SK-N-SH treated with all-trans-retinoic acid at 6 μM for 48 hours (cell line): Measurements from ENCODE around the gene PLCD3.

Source experiments
- ATAC-seq: fragments of 200-7000 bp; cut with Tn5 transposase; 3 replicates; pipeline ENCODE4 v1.9.1; 2020; ENCODE audit warnings: mild to moderate bottlenecking, moderate library complexity
- ARNTL ChIP-seq: fragments of 450-650 bp; formaldehyde crosslinking; IDR thresholded peaks from 2 replicates; pipeline ENCODE4 v1.5.0; 2020; ENCODE audit warnings: low read depth, mild to moderate bottlenecking, moderate library complexity, borderline replicate concordance
- BACH2 ChIP-seq: fragments of 250-450 bp; sonication (Bioruptor Pico); IDR thresholded peaks from 2 replicates; pipeline ENCODE4 v1.9.0; 2021; ENCODE audit warnings: mild to moderate bottlenecking, borderline replicate concordance
- CSDC2 ChIP-seq: fragments of 250-450 bp; sonication (Bioruptor Pico); IDR thresholded peaks from 2 replicates; pipeline ENCODE4 v1.5.0; 2020; ENCODE audit warnings: mild to moderate bottlenecking, moderate library complexity
- CSRNP3 ChIP-seq: fragments of 250-450 bp; sonication (Bioruptor Pico); IDR thresholded peaks from 2 replicates; pipeline ENCODE4 v1.5.1; 2021; ENCODE audit warnings: mild to moderate bottlenecking, moderate library complexity
- ESRRG ChIP-seq: fragments of 250-450 bp; sonication (Bioruptor Pico); IDR thresholded peaks from 2 replicates; pipeline ENCODE4 v1.6.1; 2021; ENCODE audit warnings: mild to moderate bottlenecking
- GLIS3 ChIP-seq: fragments of 250-450 bp; sonication (Bioruptor Pico); IDR thresholded peaks from 2 replicates; pipeline ENCODE4 v1.5.0; 2020; ENCODE audit warnings: mild to moderate bottlenecking, moderate library complexity
- ISL1 ChIP-seq: fragments of 250-450 bp; sonication (Bioruptor Pico); IDR thresholded peaks from 2 replicates; pipeline ENCODE4 v2.1.2; 2022; ENCODE audit warnings: mild to moderate bottlenecking, moderate library complexity
- OSR1 ChIP-seq: fragments of 250-450 bp; sonication (Bioruptor Pico); IDR thresholded peaks from 2 replicates; pipeline ENCODE4 v1.8.0; 2022; ENCODE audit warnings: moderate library complexity, mild to moderate bottlenecking, inconsistent platforms
- POU6F1 ChIP-seq: fragments of 250-450 bp; sonication (Bioruptor Pico); IDR thresholded peaks from 2 replicates; pipeline ENCODE4 v1.8.0; 2021; ENCODE audit warnings: low read depth, mild to moderate bottlenecking, moderate library complexity, borderline replicate concordance
- PPARA ChIP-seq: fragments of 250-450 bp; sonication (Bioruptor Pico); IDR thresholded peaks from 2 replicates; pipeline ENCODE4 v1.5.0; 2020; ENCODE audit warnings: mild to moderate bottlenecking, borderline replicate concordance
- RARB ChIP-seq: fragments of 250-450 bp; sonication (Bioruptor Pico); IDR thresholded peaks from 2 replicates; pipeline ENCODE4 v1.8.0; 2021; ENCODE audit warnings: mild to moderate bottlenecking, moderate library complexity
- SNAI2 ChIP-seq: fragments of 250-450 bp; sonication (Bioruptor Pico); IDR thresholded peaks from 2 replicates; pipeline ENCODE4 v1.5.0; 2020; ENCODE audit warnings: mild to moderate bottlenecking, moderate library complexity
- TCF4 ChIP-seq: fragments of 250-450 bp; sonication (Bioruptor Pico); IDR thresholded peaks from 2 replicates; pipeline ENCODE4 v1.8.0; 2021; ENCODE audit warnings: mild to moderate bottlenecking, moderate library complexity, borderline replicate concordance
- TOX ChIP-seq: fragments of 250-450 bp; sonication (Bioruptor Pico); IDR thresholded peaks from 2 replicates; pipeline ENCODE4 v1.8.0; 2021; ENCODE audit warnings: mild to moderate bottlenecking, moderate library complexity, borderline replicate concordance
- TSHZ2 ChIP-seq: fragments of 250-450 bp; sonication (Bioruptor Pico); IDR thresholded peaks from 2 replicates; pipeline ENCODE4 v1.5.0; 2020; ENCODE audit warnings: mild to moderate bottlenecking, moderate library complexity
- ZC3H10 ChIP-seq: fragments of 250-450 bp; sonication (Bioruptor Pico); IDR thresholded peaks from 2 replicates; pipeline ENCODE4 v1.5.1; 2021; ENCODE audit warnings: mild to moderate bottlenecking, moderate library complexity
- ZFP3 ChIP-seq: fragments of 250-450 bp; sonication (Bioruptor Pico); IDR thresholded peaks from 2 replicates; pipeline ENCODE4 v1.5.0; 2020; ENCODE audit warnings: mild to moderate bottlenecking, moderate library complexity
- ZFP30 ChIP-seq: fragments of 450-650 bp; formaldehyde crosslinking; IDR thresholded peaks from 2 replicates; pipeline ENCODE4 v1.5.0; 2022; ENCODE audit warnings: mild to moderate bottlenecking, moderate library complexity
- ZNF565 ChIP-seq: fragments of 450-650 bp; formaldehyde crosslinking; conservative IDR thresholded peaks from 2 replicates; pipeline ENCODE4 v1.5.0; 2020; ENCODE audit warnings: low read depth, mild to moderate bottlenecking, moderate library complexity
- ZNF70 ChIP-seq: fragments of 450-650 bp; formaldehyde crosslinking; IDR thresholded peaks from 2 replicates; pipeline ENCODE4 v1.5.0; 2020; ENCODE audit warnings: mild to moderate bottlenecking, moderate library complexity
- ZNF8 ChIP-seq: fragments of 450-650 bp; formaldehyde crosslinking; IDR thresholded peaks from 2 replicates; pipeline ENCODE4 v1.5.0; 2020; ENCODE audit warnings: mild to moderate bottlenecking, moderate library complexity
- TF ChIP-seq, protein P1 (sequence below): fragments of 250-450 bp; sonication (Bioruptor Pico); IDR thresholded peaks from 2 replicates; pipeline ENCODE4 v1.8.0; 2020; ENCODE audit warnings: mild to moderate bottlenecking, moderate library complexity, borderline replicate concordance
- TF ChIP-seq, protein P2 (sequence below): fragments of 250-450 bp; sonication (Bioruptor Pico); IDR thresholded peaks from 2 replicates; pipeline ENCODE4 v1.5.1; 2020; ENCODE audit warnings: low read depth, mild to moderate bottlenecking, moderate library complexity

PLCD3 gene

GRCh38 chr17:45148183-45149036, 16.1 kb upstream of the PLCD3 start, which contains the start of gene HEXIM1:
Gene HEXIM1 (plus strand): TSS chr17:45148475. CDS start chr17:45149191, 716 bp downstream.
- peak; percentile 82 for ATAC-seq
- TF ChIP-seq RARB (CRISPR knock-in tag) (peak; percentile 98), ZNF565 (CRISPR knock-in tag) (peak; percentile 94; the same call in 1 of the 2 replicates), ISL1 (CRISPR knock-in tag) (no peak), ZNF8 (CRISPR knock-in tag) (peak; percentile 84), POU6F1 (CRISPR knock-in tag) (0 out of 2 replicates have a peak, but pooled peaks have one; percentile 51), ZC3H10 (CRISPR knock-in tag) (peak; percentile 88), ZFP30 (CRISPR knock-in tag) (peak; percentile 84), PPARA (CRISPR knock-in tag) (peak; percentile 87), TSHZ2 (CRISPR knock-in tag) (peak; percentile 95), ZFP3 (CRISPR knock-in tag) (peak; percentile 41; the same call in 1 of the 2 replicates), TOX (peak; percentile 98), SNAI2 (CRISPR knock-in tag) (peak; percentile 93), ZNF70 (peak; percentile 78), BACH2 (CRISPR knock-in tag) (no peak), TCF4 (CRISPR knock-in tag) (no peak; the same call in 1 of the 2 replicates), GLIS3 (CRISPR knock-in tag) (peak; percentile 99), OSR1 (CRISPR knock-in tag) (no peak), ESRRG (peak; percentile 98), ARNTL (CRISPR knock-in tag) (peak; percentile 91), CSRNP3 (peak; percentile 98), CSDC2 (CRISPR knock-in tag) (peak; percentile 75; the same call in 1 of the 2 replicates)
- TF ChIP-seq, protein P1, sequence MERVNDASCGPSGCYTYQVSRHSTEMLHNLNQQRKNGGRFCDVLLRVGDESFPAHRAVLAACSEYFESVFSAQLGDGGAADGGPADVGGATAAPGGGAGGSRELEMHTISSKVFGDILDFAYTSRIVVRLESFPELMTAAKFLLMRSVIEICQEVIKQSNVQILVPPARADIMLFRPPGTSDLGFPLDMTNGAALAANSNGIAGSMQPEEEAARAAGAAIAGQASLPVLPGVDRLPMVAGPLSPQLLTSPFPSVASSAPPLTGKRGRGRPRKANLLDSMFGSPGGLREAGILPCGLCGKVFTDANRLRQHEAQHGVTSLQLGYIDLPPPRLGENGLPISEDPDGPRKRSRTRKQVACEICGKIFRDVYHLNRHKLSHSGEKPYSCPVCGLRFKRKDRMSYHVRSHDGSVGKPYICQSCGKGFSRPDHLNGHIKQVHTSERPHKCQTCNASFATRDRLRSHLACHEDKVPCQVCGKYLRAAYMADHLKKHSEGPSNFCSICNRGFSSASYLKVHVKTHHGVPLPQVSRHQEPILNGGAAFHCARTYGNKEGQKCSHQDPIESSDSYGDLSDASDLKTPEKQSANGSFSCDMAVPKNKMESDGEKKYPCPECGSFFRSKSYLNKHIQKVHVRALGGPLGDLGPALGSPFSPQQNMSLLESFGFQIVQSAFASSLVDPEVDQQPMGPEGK (CRISPR knock-in tag), result peak; percentile 87; the same call in 1 of the 2 replicates
- TF ChIP-seq, protein P2, sequence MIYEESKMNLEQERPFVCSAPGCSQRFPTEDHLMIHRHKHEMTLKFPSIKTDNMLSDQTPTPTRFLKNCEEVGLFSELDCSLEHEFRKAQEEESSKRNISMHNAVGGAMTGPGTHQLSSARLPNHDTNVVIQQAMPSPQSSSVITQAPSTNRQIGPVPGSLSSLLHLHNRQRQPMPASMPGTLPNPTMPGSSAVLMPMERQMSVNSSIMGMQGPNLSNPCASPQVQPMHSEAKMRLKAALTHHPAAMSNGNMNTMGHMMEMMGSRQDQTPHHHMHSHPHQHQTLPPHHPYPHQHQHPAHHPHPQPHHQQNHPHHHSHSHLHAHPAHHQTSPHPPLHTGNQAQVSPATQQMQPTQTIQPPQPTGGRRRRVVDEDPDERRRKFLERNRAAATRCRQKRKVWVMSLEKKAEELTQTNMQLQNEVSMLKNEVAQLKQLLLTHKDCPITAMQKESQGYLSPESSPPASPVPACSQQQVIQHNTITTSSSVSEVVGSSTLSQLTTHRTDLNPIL (CRISPR knock-in tag), result peak; percentile 95
